NB4 (cell line): ENCODE data around the gene DYTN.
A peak's percentile ranks its signal among the peaks of the same experiment; 100 is the strongest.

Experiments
- DNase-seq: peaks from one replicate; pipeline ENCODE4 v3.0.0; 2010; ENCODE audit warnings: low read depth
- H3K4me3 ChIP-seq: one replicate; pipeline ENCODE4 v1.5.1; 2011; ENCODE audit warnings: mild to moderate bottlenecking, low read depth, low read length, moderate library complexity
- MYC ChIP-seq: IDR thresholded peaks from 2 replicates; pipeline ENCODE4 v1.6.1; 2011; ENCODE audit warnings: low read depth, low read length
- POLR2A ChIP-seq: IDR thresholded peaks from 2 replicates; pipeline ENCODE4 v1.6.1; 2011; ENCODE audit warnings: mild to moderate bottlenecking; ENCODE audit not compliant: insufficient read length; ENCODE audit errors: extremely low read depth
- TF ChIP-seq, protein P1 (sequence below): IDR thresholded peaks from 2 replicates; pipeline ENCODE4 v1.6.1; 2011; ENCODE audit warnings: low read depth, low read length
- TF ChIP-seq, protein P2 (sequence below): IDR thresholded peaks from one replicate; pipeline ENCODE4 v1.5.1; 2012; ENCODE audit warnings: low read depth, low read length

The DYTN gene

DNA sequence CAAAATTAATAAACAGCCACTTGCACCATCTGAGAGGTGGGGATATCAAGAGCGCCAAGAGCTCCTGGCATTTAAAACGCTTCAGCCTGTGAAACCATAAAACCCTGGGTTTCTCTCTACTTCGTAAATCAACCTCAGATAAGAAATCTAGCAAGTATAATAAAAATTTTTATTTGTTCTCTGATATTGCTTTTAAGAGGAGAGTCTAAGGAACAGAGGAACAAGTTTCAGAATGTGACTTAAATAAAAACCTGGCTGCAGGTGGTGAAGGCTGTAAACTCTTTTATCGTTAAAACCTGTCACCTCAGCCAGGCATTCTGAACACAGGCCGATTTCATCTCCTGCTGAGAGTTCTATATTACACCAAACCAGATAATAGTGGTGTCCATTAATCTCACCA lies 9.9 kb downstream of the DYTN start:
- TF ChIP-seq, protein P1, sequence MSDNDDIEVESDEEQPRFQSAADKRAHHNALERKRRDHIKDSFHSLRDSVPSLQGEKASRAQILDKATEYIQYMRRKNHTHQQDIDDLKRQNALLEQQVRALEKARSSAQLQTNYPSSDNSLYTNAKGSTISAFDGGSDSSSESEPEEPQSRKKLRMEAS: no peak
- TF ChIP-seq, protein P2, sequence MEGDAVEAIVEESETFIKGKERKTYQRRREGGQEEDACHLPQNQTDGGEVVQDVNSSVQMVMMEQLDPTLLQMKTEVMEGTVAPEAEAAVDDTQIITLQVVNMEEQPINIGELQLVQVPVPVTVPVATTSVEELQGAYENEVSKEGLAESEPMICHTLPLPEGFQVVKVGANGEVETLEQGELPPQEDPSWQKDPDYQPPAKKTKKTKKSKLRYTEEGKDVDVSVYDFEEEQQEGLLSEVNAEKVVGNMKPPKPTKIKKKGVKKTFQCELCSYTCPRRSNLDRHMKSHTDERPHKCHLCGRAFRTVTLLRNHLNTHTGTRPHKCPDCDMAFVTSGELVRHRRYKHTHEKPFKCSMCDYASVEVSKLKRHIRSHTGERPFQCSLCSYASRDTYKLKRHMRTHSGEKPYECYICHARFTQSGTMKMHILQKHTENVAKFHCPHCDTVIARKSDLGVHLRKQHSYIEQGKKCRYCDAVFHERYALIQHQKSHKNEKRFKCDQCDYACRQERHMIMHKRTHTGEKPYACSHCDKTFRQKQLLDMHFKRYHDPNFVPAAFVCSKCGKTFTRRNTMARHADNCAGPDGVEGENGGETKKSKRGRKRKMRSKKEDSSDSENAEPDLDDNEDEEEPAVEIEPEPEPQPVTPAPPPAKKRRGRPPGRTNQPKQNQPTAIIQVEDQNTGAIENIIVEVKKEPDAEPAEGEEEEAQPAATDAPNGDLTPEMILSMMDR: no peak
- no peak for TF ChIP-seq MYC
- no peak for TF ChIP-seq POLR2A
- no peak for DNase-seq
- H3K4me3 ChIP-seq: no peak overlapping the region

DNA sequence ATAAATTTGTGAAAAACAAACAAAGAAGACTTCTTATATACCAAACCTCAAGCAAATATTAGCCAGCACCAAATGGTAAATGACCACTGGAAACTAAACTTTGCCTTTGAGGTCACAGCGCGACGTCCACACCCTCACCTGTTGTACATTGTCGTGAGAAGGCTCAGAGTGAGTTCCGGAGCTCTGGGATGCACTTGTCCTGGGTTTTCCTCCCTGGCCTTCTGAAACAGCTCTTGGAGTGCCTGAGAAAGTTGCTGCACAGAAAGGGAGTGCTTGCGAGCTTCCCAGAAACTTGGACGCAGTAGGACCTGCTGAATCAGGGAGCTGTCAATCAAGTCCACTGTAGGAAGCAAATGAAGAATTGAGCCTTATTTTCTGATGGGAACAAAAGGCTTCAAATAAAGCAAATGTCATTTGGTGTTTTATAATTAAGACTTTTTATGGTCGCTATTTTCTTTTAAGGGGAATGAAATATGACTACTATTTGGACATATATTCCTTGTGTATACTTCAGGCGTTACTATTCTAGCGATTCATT lies 11.0 kb downstream of the DYTN start:
- no peak for DNase-seq
- TF ChIP-seq POLR2A (no peak), MYC (no peak)
- TF ChIP-seq, protein P2: no peak
- TF ChIP-seq, protein P1: no peak
- no peak overlapping the region for H3K4me3 ChIP-seq

DNA sequence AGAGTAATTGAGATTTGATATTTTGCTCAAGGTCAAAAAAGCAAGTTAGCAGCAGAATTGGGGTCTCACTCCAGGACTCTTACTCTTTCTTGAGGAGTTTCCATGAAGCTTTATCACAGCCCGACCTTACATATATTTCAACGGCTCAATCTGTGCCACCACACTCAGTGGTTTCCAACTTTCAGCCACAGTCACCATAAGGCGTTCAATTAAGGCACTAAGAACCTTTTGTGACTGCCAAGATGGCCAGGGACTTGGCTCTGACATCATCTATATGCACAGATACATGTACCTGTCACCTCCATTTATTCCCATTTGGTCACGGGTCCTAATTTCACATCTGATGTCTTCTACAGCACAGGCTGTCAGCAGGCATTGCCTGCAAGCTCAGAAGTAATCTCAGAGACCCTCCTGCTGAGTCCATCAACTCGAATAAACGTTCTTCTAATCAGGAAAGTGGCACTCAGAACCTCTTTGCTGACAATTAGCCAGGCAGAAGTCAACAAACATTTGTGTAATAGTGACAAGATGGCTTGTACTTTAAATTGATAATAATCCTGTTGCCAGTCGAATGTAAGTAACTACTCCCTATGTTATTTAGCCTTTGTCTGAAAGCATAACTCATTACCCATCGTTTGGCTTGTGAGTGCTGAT lies 16.1 kb downstream of the DYTN start:
- no peak for DNase-seq
- H3K4me3 ChIP-seq: no peak overlapping the region
- TF ChIP-seq POLR2A: no peak
- TF ChIP-seq, protein P2: no peak
- TF ChIP-seq, protein P1: no peak
- no peak for TF ChIP-seq MYC

DNA sequence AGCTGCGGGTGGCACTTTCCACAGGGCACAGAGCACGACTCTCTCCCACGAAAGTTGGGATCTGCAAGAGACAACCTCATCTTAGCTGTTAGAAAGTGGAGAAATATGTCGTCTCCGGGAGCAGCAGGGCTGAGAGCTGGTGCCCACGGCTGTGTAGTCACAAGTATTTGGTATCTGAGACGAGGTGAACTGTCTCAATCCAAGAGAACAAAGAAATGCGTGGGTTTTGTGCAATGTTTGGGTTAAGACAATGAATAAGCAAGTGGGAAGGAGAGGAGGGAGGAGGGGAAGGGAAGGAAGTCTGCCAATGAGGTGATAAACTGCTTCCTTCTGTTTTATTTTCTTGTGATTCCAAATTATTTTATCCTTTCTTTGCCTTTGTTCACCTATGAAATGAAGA lies 18.0 kb downstream of the DYTN start:
- peak; percentile 7 for DNase-seq
- TF ChIP-seq, protein P2: no peak
- TF ChIP-seq POLR2A: no peak
- no peak for TF ChIP-seq MYC
- TF ChIP-seq, protein P1: no peak
- no peak overlapping the region for H3K4me3 ChIP-seq

DNA sequence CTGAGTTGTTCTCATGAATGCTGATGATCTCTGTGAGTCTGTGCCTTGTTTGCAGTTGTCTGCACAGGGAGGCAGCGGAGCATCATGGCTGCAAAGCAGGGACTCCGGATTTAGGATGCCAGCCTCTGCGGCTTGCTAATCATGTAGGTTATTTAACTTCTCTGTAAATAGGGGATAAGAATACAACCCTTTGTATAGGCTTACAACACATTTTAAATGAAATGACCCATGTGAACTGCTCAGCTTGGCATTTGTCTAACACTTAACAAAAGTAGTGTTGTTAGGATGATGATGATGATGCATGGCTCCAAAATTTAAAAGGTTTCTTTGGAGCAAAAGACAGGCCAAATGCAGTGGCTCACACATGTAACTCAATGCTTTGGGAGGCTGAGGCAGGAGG lies 19.4 kb downstream of the DYTN start:
- TF ChIP-seq, protein P2: no peak
- TF ChIP-seq, protein P1: no peak
- TF ChIP-seq POLR2A (no peak), MYC (no peak)
- DNase-seq: no peak
- H3K4me3 ChIP-seq: no peak overlapping the region
